Head of caudate nucleus (tissue), 42 donors: ENCODE data around the gene FOXO3.
A peak's percentile ranks its signal among the peaks of the same experiment; 100 is the strongest.

Experiments used
- DNase-seq, 42 donors: peaks; one replicate each; pipeline versions ENCODE4 v3.0.0 to v3.0.0-alpha.2; 2020 to 2021; ENCODE audit warnings: mixed read lengths in 7 of 42
- intact Hi-C: fragments of 100-400 bp; cut with DNase I; formaldehyde crosslinking; loops from one replicate; pipeline ENCODE4 v1.15.0; 2022

FOXO3 gene

GRCh38 chr6:108587258-108588059 is 26.7 kb downstream of the FOXO3 start:
- intact Hi-C loops, result no loop called here

GRCh38 chr6:108588586-108588985 is 27.9 kb downstream of the FOXO3 start:
- intact Hi-C loops, result no loop called here
- peak in 12 of 42 donors; percentile 19 to 63 (median 37) for DNase-seq

More at GRCh38 chr6:108587258-108588059, 26.7 kb downstream of the FOXO3 start:
- peak in 38 of 42 donors; percentile 27 to 83 (median 58) for DNase-seq

GRCh38 chr6:108589244-108589791 is 28.6 kb downstream of the FOXO3 start:
- peak in 41 of 42 donors; percentile 29 to 77 (median 55) for DNase-seq
- intact Hi-C loops, result no loop called here

DNA sequence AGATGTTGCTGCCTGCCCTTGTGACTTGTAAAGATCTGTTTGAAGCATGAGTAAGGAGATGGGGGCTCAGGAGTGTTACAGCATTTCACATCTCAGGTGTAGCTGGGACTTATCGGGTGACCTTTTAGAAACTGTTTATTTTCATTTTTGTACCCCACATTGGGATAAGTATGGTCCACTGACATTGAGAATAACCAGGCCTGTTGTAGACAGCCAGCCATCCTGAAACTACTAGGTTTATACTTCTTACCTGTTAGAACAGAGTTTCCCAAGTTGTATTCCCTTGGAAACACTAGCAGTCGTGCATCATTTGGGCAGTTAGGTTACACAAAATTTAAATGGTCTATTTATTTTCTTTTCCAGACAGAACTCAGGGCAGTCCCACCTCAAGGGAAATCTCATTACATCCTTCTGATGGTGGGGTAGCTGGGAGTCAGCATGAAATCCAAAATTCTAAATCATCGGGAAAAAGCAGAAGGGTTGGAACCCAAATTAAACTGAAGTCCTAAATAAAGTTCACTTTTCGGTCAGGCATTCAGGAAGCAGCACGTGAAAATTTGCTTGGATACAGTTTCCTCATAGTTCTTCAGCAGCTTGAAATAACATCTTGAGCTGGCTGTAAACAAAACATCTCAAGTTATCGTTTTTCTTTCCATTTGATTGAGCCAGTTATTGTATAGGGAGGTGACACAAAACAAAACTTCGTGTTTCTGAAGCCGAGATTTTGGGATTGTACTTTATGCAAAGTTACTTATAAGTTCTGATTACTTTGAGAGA is 30.5 kb downstream of the FOXO3 start:
- DNase-seq, result no peak
- intact Hi-C loops, result no loop called here

GRCh38 chr6:108592371-108593337 is 31.9 kb downstream of the FOXO3 start:
- intact Hi-C loops, result no loop called here

DNA sequence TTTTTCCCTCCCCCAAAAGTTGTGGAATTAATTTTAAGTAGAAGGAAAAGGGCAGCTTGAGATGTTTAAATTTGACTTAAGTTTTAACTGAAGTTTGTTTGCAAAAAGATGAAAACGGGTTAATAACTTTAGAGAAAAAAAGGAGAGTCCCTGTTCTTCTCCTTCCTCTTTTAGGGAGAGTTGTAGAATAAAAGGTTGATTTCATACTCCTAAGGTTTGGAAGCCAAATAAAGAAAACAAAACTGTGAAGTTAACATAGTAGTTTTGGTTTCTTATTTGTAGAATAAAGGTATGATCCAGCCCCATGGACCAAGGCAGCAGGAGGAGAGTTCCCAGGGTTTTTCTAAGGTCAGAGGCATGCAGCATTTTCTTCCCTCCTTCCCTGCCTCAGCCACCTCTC is 33.4 kb downstream of the FOXO3 start:
- intact Hi-C loops, result no loop called here

More at GRCh38 chr6:108592371-108593337, 31.9 kb downstream of the FOXO3 start:
- peak in 13 of 42 donors; percentile 17 to 64 (median 31) for DNase-seq

DNA sequence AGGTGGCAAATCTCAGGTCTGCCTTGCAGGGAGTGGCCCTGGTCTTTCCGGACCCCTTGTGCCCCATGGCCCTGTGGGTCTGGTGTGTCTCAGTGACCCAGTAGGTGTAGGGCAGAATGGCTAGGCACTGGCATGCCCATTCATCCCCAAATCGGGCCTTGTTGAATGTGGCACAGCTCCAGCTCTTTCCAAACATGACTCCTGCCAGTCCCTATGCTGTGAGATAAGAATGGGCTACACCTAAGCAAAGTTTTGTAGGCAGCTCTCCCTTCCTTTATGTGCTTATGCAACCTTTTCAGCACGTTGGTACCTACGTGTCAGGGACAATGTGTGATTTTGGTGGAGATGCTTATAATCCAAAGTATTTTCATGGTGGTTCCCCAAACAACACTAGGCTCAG is 33.9 kb downstream of the FOXO3 start:
- intact Hi-C loops, result no loop called here
- no peak for DNase-seq

More for the DNA sequence above, 33.4 kb downstream of the FOXO3 start:
- no peak for DNase-seq

DNA sequence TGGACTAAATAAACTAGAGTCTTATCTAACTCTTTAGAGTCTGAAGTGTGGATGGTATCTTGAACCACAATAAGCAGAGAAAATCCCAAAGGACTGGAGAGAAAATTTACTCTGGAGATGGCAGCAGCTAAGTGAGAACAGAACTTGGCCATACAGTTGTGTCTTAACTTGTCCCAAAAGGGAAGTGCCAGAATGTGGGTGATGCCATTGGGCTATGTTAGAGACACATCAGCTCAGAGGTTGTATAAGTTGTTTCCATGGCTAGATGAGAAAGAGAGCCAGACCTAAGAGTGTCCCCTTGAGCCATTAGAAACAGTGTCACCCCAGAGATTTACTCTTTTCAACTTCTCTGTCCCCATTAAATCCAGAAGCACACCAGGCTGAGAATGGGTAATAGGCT is 36.2 kb downstream of the FOXO3 start:
- intact Hi-C loops, result no loop called here
- no peak for DNase-seq

DNA sequence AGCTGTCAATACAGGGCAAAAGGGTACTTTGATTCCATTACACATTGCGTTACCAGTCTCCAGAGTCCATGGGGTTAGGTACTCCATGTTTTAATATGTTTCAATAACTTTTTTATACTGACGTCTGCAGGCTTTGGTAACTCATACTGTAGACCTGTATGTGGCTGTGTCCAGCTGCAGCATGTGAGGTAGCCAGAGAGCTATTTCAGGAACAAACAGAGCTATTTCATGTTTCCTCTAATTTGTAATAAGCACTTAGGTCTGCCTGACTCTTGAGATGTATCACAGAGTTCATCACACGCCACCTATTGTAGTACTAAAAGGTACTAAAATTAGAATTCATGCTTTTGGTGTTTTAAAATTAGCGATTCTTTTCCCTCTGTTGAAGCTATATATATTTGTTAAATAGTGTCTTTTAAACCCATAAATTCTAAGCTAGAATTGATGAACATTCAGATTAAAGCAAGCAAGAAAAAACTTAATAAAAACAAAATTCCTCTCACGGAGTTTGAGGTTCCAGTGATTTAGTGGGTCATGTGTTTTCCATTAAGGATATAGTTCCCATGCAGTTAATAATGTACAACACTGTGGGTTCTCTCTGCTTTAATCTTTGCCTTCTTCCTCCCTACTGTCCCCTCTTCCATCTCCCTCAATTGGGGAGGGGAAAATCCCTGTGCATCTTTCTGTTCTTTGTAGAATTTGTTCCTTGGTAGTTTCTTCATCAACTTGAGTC is 37.0 kb downstream of the FOXO3 start:
- DNase-seq, result no peak
- intact Hi-C loops, result no loop called here

- no peak for DNase-seq
- intact Hi-C loops, result no loop called here
Measured at GRCh38 chr6:108598305-108598863, 37.7 kb downstream of the FOXO3 start.

- intact Hi-C loops, result no loop called here
- no peak for DNase-seq
Measured at GRCh38 chr6:108604156-108604555, 43.4 kb downstream of the FOXO3 start.

GRCh38 chr6:108606250-108606690 is 45.6 kb downstream of the FOXO3 start:
- intact Hi-C loops, result no loop called here
- no peak for DNase-seq

GRCh38 chr6:108608453-108609275 is 47.9 kb downstream of the FOXO3 start:
- DNase-seq, result no peak
- intact Hi-C loops, result no loop called here

- intact Hi-C loops, result no loop called here
- no peak for DNase-seq
Measured at GRCh38 chr6:108609276-108609769, 48.6 kb downstream of the FOXO3 start.

- intact Hi-C loops, result no loop called here
- peak in 7 of 42 donors; percentile 24 to 61 (median 44) for DNase-seq
Measured at GRCh38 chr6:108610270-108610839, 49.6 kb downstream of the FOXO3 start.

DNA sequence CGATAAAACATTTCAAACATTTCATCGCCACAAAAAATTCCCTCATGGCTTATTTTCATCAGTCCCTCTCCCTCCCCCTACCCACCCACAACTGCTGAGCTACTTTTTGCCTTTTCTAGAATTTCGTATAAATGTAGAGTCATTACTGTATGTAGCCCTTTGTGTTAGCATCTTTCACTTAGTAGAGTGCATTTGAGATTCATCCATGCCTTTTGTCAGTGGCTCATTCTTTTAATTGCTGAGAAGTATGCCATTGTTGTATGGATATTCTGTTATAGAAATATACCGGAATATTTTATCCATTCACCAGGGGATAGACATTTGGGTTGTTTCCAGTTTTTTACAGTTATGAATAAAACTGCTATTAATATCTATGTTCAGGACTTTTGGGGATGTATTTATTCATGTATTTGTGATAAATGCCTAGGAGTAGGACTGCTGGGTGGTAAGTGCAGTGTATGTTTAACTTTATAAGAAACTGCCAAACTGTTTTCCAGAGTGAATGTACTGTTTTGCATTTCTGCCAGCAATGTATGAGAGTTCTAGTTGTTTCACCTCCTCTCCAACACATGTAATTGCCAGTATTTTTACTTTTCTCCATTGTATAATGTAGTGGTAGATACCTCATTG is 50.4 kb downstream of the FOXO3 start:
- intact Hi-C loops, result no loop called here
- peak in 1 of 42 donors; percentile 51 for DNase-seq
